Measurements from ENCODE around the gene OR1A1. TPM values are rescaled to one million over a fixed set of nuclear protein-coding genes. Genes with fewer than 3 reads are reported as not detected.

Gene OR1A1
- total RNA-seq, 1 donor from 2014 or later = not detected

Other genes starting within 250 kb of the OR1A1 start
- not detected for gene OR1D5, start 144.1 kb upstream of the OR1A1 start, total RNA-seq
- gene OR1D2, start 103.2 kb upstream of the OR1A1 start, total RNA-seq = not detected
- not detected for gene OR1G1, start 80.1 kb upstream of the OR1A1 start, total RNA-seq
- gene OR1A2, start 10.1 kb upstream of the OR1A1 start, total RNA-seq = not detected
- gene OR3A1, start 90.7 kb downstream of the OR1A1 start, total RNA-seq = not detected
- gene OR3A2, start 178.6 kb downstream of the OR1A1 start, total RNA-seq = 1.2 TPM
- not detected for gene OR1E1, start 190.7 kb downstream of the OR1A1 start, total RNA-seq
- not detected for gene OR3A3, start 203.7 kb downstream of the OR1A1 start, total RNA-seq
- gene OR1E2, start 226.2 kb downstream of the OR1A1 start, total RNA-seq = not detected